ENCODE data around the gene PRDM12.

GRCh38 chr9:130635306-130635705 lies 29.1 kb upstream of the PRDM12 start:
- TF ChIP-seq EZH2 (IDR thresholded peaks at IDR 0.05; ENCODE audit: borderline replicate concordance, low read depth, low read length, severe bottlenecking) (no peak), CTCF (IDR thresholded peaks at IDR 0.05; ENCODE audit: borderline replicate concordance, extremely low read depth, low read length, poor library complexity, severe bottlenecking) (no peak)

Measured in DND-41 (cell line).